GM19324 (cell line): ENCODE measurements around the gene RSKR.
"Not testable (repeated sequence)": the region's sequence is repeated elsewhere in the genome, so short reads cannot be mapped to it uniquely, and the experiment has no call there.

Experiments
- ATAC-seq: cut with Tn5 transposase; IDR thresholded peaks from one replicate; pipeline ENCODE4 v1.9.1; 2021; ENCODE audit warnings: mild to moderate bottlenecking, moderate library complexity; ENCODE audit not compliant: unreplicated experiment, low FRiP score

RSKR gene

DNA sequence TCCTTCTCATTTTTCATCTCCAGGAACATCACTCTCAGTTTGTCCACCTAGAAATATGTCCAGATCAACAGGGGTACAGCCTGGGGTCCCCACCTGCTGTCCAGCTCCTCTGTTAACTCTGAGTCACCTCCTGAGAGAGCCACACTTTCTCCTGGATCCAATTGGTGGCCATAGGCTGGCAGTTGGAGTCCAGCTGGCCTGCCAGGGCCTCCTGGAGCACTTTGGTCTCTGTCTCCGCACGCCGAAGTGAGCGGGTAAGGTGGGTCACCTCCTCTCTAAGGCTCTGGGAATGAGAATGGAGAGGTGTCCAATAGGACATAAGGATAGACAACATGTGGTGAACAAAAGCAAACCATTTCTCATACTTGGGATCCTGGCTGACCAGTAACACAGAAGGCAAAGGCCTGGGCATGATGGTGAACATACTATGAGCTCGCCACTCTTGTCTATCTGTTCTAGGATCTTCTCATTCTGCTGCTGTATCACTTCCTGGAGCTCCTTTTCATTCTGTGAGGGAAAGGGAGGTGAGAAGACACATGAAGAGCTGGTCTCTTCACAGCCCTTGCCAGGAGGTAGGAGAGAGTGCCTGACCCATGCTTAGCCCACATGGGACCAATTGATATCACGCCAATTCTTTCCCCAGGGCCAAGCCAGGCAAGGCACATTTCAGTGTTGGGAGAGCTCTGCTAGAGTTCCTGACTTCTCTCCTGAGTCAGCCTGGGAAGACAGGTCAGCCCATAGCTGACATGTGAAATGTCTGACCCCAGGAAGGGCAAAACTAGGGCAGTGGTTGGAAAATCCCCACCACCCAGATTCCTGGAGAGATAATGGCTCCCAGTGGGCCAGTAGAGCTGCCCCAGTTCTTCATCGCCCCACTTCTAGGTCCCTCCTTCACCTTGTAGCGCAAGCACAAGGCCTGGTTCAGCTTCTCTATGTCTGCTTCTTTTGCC is 35.5 kb downstream of the RSKR start:
- ATAC-seq: no peak

GRCh38 chr17:28577466-28577824 is 36.5 kb downstream of the RSKR start:
- ATAC-seq: no peak

- ATAC-seq: peak; percentile 77
Measured at GRCh38 chr17:28576758-28577465, 37.1 kb downstream of the RSKR start, which contains the start of gene ALDOC. Gene ALDOC (minus strand): TSS chr17:28576895. CDS start chr17:28575532, 1,363 bp downstream.

GRCh38 chr17:28576016-28576415 is 38.0 kb downstream of the RSKR start:
- ATAC-seq: not testable (repeated sequence)

DNA sequence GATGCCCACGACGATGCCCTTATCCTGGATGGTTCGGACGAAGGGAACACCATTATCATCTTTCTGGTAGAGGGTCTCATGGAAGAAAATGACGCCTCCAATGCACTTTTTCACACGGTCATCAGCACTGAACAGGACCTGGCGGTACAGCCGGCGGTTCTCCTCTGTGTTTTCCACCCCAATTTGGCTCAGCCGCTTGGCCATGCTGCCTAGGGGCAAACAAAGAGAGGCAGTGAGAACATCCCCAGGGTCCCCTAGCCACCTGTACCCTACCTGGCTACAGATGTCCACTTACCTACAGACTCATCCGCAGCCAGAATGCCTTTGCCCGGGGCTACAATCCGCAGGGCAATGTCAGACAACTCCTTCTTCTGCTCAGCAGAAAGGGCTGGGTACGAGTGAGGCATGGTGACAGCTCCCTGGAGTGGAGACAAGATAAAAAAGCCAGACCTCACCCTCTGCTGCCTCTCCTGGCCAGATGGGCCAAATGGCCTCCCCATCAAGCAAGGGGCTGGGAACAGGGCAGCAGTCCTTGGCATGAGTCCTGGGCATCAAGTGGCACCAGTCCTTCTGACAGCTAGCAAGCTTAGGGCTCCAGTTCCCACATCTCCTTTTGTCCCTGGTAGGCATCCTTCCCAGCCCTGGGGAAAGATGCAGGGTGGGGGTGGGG is 38.7 kb downstream of the RSKR start:
- no peak for ATAC-seq

GRCh38 chr17:28574526-28574925 is 39.5 kb downstream of the RSKR start:
- ATAC-seq: no peak

DNA sequence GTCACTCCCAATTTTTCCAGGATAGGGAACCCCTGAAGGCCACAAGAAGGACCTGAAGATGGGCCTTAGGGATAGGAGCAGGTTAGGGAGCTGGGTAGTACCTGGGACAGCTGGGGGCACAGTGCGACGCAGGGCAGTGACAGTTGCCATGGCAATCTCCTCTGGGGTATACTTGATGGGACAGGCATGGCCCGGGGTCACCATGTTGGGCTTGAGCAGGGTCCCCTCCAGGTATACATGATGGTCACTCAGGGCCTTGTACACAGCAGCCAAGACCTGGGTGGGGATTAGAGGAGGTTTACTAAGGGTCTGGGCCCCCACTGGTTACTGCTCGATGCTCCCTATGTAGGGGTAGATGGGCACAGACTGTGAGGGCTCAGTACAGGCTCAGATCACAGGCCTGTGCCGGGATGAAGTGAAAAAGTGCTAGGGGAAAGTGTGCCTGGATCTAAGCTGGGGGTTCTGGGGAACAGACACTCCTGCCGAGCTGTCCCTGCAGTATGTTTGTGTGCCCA is 40.0 kb downstream of the RSKR start:
- no peak for ATAC-seq

GRCh38 chr17:28573521-28573920 is 40.5 kb downstream of the RSKR start:
- no peak for ATAC-seq

- ATAC-seq: no peak
Measured at GRCh38 chr17:28573040-28573380, 41.0 kb downstream of the RSKR start.

DNA sequence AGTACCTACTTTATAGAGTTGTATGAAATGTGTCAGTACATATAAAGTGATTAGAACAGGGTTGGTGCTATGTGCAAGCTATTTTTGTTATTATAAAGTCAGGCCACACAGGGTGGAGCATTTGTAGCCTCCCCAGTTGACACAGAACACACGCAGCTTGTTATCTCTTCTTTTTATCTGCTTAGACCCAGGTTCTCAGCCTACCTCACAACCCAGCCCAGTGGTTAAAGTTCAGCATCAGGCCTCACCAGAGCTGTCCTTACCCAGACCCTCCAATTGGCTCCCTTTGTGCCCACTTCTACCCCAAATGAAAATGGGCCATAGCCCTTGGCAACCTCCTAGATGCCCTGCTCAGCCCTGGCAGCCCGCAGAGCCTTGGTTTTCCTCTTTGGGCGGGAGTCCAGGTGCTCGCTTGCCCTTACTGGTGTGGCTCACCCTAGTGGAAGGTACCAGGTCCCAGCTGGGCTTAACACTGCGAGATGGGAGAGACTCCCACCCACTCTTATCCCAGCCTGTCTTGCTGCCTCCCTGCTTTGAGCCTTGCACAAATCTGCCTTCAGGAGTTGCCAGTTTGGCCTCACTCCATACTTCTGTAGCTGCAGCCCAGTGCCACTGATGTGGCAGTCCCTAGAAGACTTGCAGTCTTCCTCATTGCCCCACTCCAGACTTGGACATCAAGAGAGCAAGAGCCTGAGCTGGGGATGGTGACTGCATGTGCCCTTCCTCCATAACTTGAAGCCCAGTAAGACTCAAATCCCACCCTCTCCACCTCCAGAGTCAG is 41.5 kb downstream of the RSKR start:
- no peak for ATAC-seq

DNA sequence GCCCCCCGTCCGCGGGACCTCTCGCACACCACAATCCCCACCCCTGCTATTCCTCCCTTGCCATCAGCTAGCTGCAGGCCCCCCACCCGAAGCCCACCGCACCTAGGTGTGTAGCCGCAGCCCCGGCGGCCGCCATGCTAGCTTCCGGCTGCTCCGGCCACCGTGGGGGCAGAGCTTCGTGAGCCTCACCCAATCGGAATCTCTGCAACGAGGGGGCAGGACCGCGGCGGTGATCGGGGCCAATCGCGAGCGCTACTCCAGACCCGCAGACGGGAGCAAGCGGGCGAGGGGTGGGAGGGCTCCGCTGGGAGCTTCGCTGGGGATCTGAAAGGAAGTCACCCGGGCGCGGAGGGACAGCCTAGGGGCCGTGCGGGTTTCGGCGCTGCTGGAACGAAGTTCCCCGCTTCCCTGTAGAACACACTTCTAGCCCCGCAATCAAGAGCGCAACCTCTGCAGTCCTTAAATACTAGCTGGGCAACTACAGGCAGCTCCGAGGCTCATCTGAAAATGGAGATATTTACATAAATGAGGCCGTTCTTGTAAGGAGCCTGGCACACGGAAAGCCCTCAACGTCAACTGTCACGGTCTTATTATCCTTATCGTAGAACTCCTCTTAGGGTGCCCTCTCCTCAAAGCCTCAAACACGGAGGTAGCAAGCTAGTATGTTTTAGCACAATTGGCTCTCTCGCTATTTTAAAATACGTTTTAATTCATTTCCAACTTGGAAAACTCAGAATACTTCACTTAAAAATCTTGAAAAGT is 42.4 kb downstream of the RSKR start, which contains the start of gene PIGS:
PIGS (minus strand) TSS at position 164 of the 762 bp plus-strand sequence; CDS start at position 136, 28 bp downstream.
- peak; percentile 94 for ATAC-seq

- peak; percentile 27 for ATAC-seq
Measured at GRCh38 chr17:28570716-28571360, 43.1 kb downstream of the RSKR start.

DNA sequence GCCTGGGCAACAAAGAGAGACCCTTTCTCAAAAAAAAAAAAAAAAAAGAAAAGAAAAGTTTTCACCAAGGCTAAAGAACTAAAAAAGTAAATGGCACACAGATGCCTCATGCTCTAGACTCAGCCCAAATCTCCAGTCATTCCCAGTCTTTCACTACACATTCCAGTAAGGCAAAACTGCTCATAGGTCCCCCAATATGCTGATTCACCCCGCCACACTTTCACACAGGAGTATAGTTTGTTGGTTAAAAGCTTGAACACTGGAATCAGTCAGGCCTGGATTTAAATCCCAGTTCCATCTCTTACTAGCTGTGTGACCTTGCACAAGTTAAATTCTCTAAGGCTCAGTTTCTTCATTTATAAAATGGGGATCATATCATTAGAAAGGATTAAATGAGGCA is 44.5 kb downstream of the RSKR start:
- ATAC-seq: no peak

GRCh38 chr17:28567604-28568003 is 46.4 kb downstream of the RSKR start:
- no peak for ATAC-seq

DNA sequence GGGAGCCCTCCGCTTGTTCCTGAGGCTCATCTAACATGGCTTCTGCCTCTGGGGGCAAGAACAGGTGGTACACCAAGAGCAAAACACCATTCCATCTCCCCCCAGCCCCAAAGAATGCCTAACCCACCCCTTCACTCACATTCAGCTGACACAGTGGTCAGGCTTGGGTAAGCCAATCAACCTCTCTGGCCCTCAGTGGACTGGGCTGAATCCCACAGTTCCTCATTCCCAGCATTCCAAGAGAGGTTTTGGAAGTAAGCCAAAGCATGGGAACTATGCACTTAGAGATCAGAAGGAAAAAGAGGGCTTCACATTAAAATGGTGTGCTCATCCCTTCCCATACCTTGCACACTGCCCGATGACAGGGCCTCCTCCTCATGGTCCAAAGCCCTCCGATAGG is 50.5 kb downstream of the RSKR start:
- no peak for ATAC-seq
